Dendritic cell treated with granulocyte-macrophage colony-stimulating factor and Interleukin-4, amounts not matched to agents 40 ng/mL and 50 ng/mL, for 4 days (primary cell): ENCODE measurements around the gene NELL2.

ENCODE experiments used
- H3K27ac Mint-ChIP-seq: one replicate; pipeline ENCODE4 v1.8.0; 2022; ENCODE audit warnings: mild to moderate bottlenecking, mixed read lengths
- H3K27me3 Mint-ChIP-seq: one replicate; pipeline ENCODE4 v1.8.0; 2022; ENCODE audit warnings: mild to moderate bottlenecking, mixed read lengths
- H3K36me3 Mint-ChIP-seq: one replicate; pipeline ENCODE4 v1.8.0; 2022; ENCODE audit warnings: low read depth, mixed read lengths
- H3K4me1 Mint-ChIP-seq: one replicate; pipeline ENCODE4 v1.8.0; 2022; ENCODE audit warnings: low read depth, mixed read lengths
- H3K4me3 Mint-ChIP-seq: one replicate; pipeline ENCODE4 v1.8.0; 2022; ENCODE audit warnings: mild to moderate bottlenecking, moderate library complexity, mixed read lengths
- H3K9me3 Mint-ChIP-seq: one replicate; pipeline ENCODE4 v1.8.0; 2022; ENCODE audit warnings: mixed read lengths
- intact Hi-C: fragments of 100-400 bp; cut with micrococcal nuclease; formaldehyde crosslinking; loops from one replicate; pipeline ENCODE4 v1.15.0; 2022

The NELL2 gene

DNA sequence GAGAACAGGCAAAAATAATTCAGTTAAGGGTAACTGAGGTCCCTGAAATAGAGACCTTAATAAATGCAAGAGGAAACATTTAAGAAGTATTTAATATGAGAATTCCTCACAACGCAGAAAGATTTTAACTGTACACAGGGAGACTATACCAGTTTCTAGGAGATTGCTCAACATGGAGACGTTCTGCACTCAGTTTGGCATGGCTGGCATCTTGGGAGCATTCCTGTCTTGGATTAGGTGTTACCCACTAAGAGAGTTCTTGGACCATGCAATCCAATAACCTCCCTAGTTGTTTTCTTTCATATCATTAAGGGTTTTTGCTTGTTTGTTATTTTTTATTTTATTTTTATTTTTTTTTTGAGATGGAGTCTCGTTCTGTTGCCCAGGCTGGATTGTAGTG lies 302.4 kb downstream of the NELL2 start:
- Mint-ChIP-seq H3K27ac (no peak overlapping the region), H3K4me3 (no peak overlapping the region), H3K27me3 (no peaks in the 10 kb centered on the region), H3K9me3 (peaks cover 8% of the 10 kb centered on the region), H3K4me1 (no peaks in the 10 kb centered on the region), H3K36me3 (no peaks in the 10 kb centered on the region)
- intact Hi-C loops, result no loop called here

DNA sequence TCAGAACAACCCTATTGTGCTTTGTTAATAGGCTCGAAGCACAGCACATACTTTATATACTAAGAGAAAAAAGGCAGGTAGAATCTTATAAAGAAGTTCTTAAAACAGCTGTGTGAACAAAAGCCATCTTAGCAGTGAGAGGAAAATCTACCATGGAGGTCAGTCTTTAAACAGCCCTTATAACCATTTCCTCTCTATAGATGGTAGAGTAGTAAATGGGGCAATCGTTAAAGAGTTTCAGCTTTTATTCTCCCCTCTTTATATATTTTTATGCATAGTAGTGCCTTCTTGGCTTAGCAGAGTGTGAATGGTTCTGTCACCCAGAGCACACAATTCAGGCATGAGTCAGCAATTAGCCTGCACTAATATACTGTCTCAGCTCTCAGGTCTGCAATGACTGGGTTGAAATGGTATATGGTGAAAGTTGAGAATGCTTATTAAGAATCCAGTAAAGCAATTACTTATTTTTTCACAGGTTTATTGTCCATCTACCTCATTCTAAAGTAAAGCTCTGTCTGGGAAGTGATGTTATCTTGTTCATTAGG lies 305.0 kb downstream of the NELL2 start:
- H3K36me3 Mint-ChIP-seq, result no peaks in the 10 kb centered on the region
- peaks cover 5% of the 10 kb centered on the region for H3K9me3 Mint-ChIP-seq
- no peak overlapping the region for H3K4me3 Mint-ChIP-seq
- no peak overlapping the region for H3K27ac Mint-ChIP-seq
- H3K4me1 Mint-ChIP-seq, result no peaks in the 10 kb centered on the region
- no peaks in the 10 kb centered on the region for H3K27me3 Mint-ChIP-seq
- intact Hi-C loops, result no loop called here

DNA sequence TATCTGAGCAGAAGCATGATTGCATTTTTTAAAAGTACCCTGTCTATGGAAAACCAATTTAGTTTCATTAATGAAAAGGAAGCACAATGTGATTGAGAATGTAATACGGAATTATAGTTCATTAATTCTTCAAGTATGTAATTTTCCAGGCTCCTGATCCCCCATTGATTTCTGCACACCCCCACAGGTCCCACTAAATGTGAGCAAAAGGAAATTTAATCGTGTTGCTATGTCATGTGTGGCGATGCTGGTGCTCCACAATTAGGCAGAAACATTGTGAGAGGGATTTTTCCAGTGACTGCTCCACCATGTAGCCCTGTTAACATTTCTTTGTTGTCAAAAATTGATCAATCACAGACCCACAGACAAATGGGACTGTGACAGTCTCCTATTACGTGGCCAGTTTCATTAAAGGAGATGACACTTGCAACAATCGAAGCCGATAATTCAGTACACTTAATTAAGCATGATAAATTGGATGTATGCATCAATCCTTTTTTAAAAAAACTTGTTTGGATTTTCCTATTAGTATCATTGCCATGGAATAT lies 306.0 kb downstream of the NELL2 start:
- H3K27ac Mint-ChIP-seq, result no peak overlapping the region
- intact Hi-C loops, result no loop called here

DNA sequence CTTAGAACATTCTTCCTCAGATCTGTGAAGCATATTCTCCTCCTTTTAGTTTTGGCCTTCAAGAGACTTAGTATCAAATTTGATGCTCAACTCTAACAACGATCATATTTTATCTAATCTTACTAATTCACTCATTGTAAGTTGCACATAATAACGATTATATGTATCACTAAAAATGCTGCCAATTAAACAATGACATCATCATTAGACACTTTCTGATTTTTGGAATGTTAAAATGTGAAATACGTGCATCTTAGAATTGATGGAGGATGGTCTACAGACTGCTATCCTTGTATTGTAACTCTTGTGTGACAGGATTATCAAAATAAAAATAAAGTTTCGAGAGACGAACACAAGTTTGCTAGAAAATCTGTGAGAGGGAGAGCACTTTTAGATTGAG lies 311.0 kb downstream of the NELL2 start:
- H3K36me3 Mint-ChIP-seq, result no peaks in the 10 kb centered on the region
- H3K27me3 Mint-ChIP-seq, result no peaks in the 10 kb centered on the region
- peaks cover 14% of the 10 kb centered on the region for H3K9me3 Mint-ChIP-seq
- no peak overlapping the region for H3K27ac Mint-ChIP-seq
- intact Hi-C loops, result no loop called here
- H3K4me3 Mint-ChIP-seq, result no peak overlapping the region
- no peaks in the 10 kb centered on the region for H3K4me1 Mint-ChIP-seq

More for the DNA sequence above, 306.0 kb downstream of the NELL2 start:
- H3K9me3 Mint-ChIP-seq, result no peaks in the 10 kb centered on the region
- no peaks in the 10 kb centered on the region for H3K36me3 Mint-ChIP-seq
- no peak overlapping the region for H3K4me3 Mint-ChIP-seq
- H3K27me3 Mint-ChIP-seq, result no peaks in the 10 kb centered on the region
- H3K4me1 Mint-ChIP-seq, result no peaks in the 10 kb centered on the region

DNA sequence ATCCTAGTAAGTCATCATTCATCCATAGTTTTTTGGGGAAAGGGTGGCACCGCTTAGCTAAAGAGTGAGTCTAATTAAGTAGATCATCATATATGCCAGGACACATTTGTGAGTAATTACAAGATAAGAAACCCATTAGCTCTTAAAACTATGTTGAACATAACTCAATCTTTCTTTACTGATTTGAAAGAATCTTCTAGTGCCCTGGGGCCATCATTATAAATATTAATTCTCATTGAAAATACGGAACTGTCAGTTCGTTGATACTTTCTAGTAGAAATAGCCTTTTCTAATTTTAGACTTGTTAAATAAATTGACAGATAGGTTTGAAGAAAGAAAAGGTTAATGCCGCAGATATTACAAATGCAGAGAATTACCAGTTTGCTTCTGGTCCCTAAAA lies 312.6 kb downstream of the NELL2 start:
- Mint-ChIP-seq H3K9me3 (peaks cover 29% of the 10 kb centered on the region), H3K27ac (no peak overlapping the region), H3K4me1 (no peaks in the 10 kb centered on the region), H3K4me3 (no peak overlapping the region), H3K36me3 (no peaks in the 10 kb centered on the region), H3K27me3 (no peaks in the 10 kb centered on the region)
- intact Hi-C loops, result no loop called here

DNA sequence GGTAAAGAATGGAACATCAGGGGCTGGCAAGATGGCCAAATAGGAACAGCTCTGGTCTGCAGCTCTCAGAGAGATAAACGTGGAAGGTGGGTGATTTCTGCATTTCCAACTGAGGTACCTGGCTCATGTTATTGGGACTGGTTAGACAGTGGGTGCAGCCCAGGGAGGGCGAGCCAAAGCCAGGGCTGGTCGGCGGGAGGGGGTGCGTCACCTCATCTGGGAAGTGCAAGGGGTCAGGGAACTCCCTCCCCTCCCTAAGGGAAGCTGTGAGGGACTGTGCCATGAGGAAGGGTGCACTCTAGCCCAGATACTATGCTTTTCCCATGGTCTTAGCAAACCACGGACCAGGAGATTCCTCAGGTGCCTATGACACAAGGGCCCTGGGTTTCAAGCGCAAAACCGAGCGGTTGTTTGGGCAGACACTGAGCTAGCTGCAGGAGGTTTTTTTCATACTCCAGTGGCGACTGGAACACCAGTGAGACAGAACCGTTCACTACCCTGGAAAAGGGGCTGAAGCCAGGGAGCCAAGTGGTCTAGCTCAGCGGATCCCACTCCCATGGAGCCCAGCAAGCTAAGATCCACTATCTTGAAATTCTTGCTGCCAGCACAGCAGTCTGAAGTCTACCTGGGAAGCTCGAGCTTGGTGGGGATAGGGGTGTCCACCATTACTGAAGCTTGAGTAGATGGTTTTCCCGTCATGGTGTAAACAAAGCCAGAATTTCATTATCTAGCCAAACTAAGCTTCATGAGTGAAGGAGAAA lies 317.6 kb downstream of the NELL2 start:
- H3K36me3 Mint-ChIP-seq, result no peaks in the 10 kb centered on the region
- no peak overlapping the region for H3K4me3 Mint-ChIP-seq
- intact Hi-C loops, result no loop called here
- H3K27ac Mint-ChIP-seq, result no peak overlapping the region
- peaks cover 52% of the 10 kb centered on the region for H3K9me3 Mint-ChIP-seq
- no peaks in the 10 kb centered on the region for H3K4me1 Mint-ChIP-seq
- no peaks in the 10 kb centered on the region for H3K27me3 Mint-ChIP-seq

DNA sequence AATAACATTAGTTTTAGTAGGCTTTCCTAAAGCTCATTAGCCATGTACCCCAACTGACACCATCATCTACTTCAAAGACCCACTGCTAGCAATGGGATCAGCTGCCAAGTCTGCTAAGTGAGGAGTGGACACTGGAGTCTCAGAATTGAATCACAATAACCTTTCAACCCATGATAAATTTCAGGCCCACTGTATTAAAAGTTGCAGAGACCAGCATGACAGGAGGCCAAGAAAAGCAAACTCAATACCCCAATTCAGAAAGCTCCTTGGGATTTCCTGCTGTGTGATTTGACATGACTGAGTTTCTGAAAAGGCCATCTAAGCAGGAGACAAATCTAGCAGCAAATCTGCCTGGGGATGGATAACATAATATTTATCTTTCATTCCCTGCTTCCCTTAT lies 320.7 kb downstream of the NELL2 start:
- no peaks in the 10 kb centered on the region for H3K36me3 Mint-ChIP-seq
- H3K27ac Mint-ChIP-seq, result no peak overlapping the region
- H3K4me3 Mint-ChIP-seq, result no peak overlapping the region
- H3K27me3 Mint-ChIP-seq, result no peaks in the 10 kb centered on the region
- no peaks in the 10 kb centered on the region for H3K4me1 Mint-ChIP-seq
- peaks cover 46% of the 10 kb centered on the region for H3K9me3 Mint-ChIP-seq
- intact Hi-C loops, result no loop called here

DNA sequence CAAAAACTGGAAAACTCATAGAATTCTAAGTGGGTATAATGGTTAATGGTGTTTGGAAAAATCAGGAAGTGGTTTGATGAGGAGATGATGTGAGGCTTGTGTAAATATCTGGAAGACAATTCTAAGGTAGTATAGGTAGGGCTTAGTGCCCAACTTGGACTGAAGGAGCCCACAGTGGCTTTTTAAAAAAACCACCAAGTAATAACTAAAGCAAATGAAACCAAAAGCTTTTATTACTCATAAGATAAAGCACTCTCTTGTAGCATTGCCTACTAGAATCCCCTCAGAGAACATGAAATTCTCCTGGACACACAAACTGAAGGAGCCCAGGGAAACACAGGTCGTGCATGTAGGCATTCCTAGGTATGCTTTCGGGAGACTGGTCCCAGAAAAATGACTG lies 324.5 kb downstream of the NELL2 start:
- H3K9me3 Mint-ChIP-seq, result peaks cover 13% of the 10 kb centered on the region
- no peak overlapping the region for H3K4me3 Mint-ChIP-seq
- H3K36me3 Mint-ChIP-seq, result no peaks in the 10 kb centered on the region
- no peak overlapping the region for H3K27ac Mint-ChIP-seq
- no peaks in the 10 kb centered on the region for H3K27me3 Mint-ChIP-seq
- intact Hi-C loops, result no loop called here
- H3K4me1 Mint-ChIP-seq, result no peaks in the 10 kb centered on the region

DNA sequence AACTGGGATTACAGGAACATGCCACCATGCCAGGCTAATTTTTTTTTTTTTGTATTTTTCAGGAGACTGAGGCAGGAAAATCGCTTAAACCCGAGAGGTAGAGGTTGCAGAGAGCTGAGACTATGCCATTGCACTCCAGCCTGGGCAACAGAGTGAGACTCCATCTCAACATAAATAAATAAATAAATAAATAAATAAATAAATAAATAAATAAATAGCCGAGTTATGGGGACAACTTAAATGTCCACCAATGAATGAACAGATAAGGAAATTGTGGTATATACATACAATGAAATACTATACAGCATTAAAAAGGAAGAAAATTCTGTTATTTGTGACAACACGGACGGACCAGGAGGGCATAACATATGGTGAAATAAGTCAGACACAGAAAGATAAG lies 325.7 kb downstream of the NELL2 start:
- Mint-ChIP-seq H3K9me3 (peaks cover 8% of the 10 kb centered on the region), H3K36me3 (no peaks in the 10 kb centered on the region), H3K27me3 (no peaks in the 10 kb centered on the region), H3K27ac (no peak overlapping the region), H3K4me3 (no peak overlapping the region), H3K4me1 (no peaks in the 10 kb centered on the region)
- intact Hi-C loops, result no loop called here

DNA sequence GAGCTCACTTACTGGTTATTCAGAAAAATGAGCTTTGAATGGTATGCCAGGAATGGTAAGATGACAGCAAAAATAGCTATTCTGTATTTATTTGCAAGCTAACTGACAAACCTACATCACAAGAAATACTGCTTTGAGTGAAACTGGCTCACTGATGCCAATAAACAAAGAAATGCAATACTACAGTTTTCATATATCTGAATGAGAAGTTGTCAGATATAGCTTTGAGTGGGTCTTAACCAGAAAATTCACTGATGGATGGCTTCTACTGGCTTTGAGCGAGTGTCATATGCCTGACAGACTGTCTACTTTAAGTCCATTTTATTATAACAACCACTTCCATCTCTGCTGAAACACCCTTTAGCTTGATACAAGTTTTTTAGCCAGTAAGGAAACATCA lies 330.1 kb downstream of the NELL2 start:
- Mint-ChIP-seq H3K27me3 (no peaks in the 10 kb centered on the region), H3K27ac (no peak overlapping the region), H3K36me3 (no peaks in the 10 kb centered on the region), H3K9me3 (peaks cover 8% of the 10 kb centered on the region), H3K4me1 (no peaks in the 10 kb centered on the region), H3K4me3 (no peak overlapping the region)
- intact Hi-C loops, result no loop called here

DNA sequence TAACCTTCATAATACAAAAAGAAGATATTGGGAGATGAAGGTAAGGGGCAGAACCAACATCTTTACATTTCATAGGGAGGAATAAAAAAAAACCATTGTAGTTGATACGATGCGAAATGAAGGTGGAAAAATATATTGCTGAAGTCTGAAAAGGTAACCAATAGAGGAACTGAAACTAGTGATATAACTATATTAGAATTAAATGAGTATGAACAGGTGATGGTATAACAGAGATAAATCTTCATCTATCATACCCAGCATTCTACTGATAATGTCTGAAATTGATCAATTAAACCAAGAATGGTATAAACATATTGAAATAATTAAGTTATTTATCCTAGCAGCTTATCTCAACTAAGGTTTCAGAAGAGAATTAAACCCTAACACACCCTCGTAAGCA lies 332.1 kb downstream of the NELL2 start:
- no peaks in the 10 kb centered on the region for H3K36me3 Mint-ChIP-seq
- H3K27me3 Mint-ChIP-seq, result no peaks in the 10 kb centered on the region
- no peaks in the 10 kb centered on the region for H3K9me3 Mint-ChIP-seq
- no peak overlapping the region for H3K4me3 Mint-ChIP-seq
- intact Hi-C loops, result no loop called here
- H3K4me1 Mint-ChIP-seq, result no peaks in the 10 kb centered on the region
- H3K27ac Mint-ChIP-seq, result no peak overlapping the region

DNA sequence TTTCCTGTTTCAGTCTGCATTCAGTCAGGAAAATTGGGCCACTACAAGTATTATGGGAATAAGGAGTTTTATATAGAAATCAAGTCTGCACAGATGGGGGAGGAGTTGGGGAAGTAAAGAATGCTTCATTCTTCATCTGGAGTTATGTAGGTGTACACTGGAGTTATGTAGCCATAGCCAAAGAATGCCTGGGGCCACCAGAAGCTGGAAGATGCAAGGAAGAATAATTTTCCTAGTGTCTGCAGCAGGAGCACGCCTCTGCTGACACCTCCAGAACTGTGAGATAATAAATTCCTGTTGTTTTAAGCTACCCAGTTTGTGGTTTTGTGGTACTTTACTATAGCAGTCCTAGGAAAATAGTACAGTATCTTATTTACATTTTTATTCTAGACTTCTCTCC lies 333.4 kb downstream of the NELL2 start:
- Mint-ChIP-seq H3K4me1 (no peaks in the 10 kb centered on the region), H3K4me3 (no peak overlapping the region), H3K36me3 (no peaks in the 10 kb centered on the region), H3K27me3 (no peaks in the 10 kb centered on the region), H3K9me3 (no peaks in the 10 kb centered on the region), H3K27ac (no peak overlapping the region)
- intact Hi-C loops, result no loop called here

DNA sequence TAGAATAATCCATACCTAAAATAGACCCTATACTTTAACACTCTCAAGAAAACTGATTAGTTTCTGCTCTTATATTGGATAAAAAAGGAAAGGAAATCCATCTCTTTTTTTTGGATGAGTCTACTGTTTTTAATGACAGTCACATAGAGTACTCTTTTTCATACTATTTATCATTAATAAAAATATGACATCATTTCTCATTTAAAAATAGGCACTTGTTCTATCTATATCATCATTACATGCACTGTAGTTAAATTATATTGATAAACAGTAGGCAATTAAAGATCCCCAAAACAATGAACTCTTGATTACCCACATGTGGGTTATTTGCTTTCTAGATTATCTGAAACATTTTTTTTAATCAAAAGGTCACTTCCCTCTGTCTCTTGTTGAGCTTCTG lies 338.8 kb downstream of the NELL2 start:
- Mint-ChIP-seq H3K4me3 (no peak overlapping the region), H3K9me3 (no peaks in the 10 kb centered on the region), H3K27me3 (no peaks in the 10 kb centered on the region), H3K36me3 (no peaks in the 10 kb centered on the region), H3K27ac (no peak overlapping the region), H3K4me1 (no peaks in the 10 kb centered on the region)
- intact Hi-C loops, result no loop called here

DNA sequence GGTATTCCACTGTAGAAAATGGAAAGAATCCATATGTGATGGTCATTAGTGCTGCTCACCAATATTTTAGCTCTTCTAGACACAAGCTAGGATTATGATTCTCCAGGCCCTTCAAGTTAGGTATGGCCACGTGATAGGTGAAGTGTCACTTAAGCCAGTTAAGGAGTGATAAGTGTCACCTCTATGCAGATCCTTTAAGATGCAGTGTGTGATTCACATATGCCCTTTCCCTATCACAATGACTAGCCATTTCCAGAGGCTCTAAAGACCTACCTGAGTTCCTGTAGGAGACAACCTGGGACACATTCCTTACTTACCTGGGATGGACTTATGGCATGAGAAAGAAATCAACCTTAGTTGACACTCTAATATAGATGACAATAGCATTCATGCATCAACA lies 343.2 kb downstream of the NELL2 start:
- no peak overlapping the region for H3K4me3 Mint-ChIP-seq
- H3K27ac Mint-ChIP-seq, result no peak overlapping the region
- H3K9me3 Mint-ChIP-seq, result no peaks in the 10 kb centered on the region
- H3K27me3 Mint-ChIP-seq, result no peaks in the 10 kb centered on the region
- intact Hi-C loops, result no loop called here
- no peaks in the 10 kb centered on the region for H3K36me3 Mint-ChIP-seq
- H3K4me1 Mint-ChIP-seq, result no peaks in the 10 kb centered on the region
